ENCODE data around the gene ZDHHC8.

The ZDHHC8 gene

DNA sequence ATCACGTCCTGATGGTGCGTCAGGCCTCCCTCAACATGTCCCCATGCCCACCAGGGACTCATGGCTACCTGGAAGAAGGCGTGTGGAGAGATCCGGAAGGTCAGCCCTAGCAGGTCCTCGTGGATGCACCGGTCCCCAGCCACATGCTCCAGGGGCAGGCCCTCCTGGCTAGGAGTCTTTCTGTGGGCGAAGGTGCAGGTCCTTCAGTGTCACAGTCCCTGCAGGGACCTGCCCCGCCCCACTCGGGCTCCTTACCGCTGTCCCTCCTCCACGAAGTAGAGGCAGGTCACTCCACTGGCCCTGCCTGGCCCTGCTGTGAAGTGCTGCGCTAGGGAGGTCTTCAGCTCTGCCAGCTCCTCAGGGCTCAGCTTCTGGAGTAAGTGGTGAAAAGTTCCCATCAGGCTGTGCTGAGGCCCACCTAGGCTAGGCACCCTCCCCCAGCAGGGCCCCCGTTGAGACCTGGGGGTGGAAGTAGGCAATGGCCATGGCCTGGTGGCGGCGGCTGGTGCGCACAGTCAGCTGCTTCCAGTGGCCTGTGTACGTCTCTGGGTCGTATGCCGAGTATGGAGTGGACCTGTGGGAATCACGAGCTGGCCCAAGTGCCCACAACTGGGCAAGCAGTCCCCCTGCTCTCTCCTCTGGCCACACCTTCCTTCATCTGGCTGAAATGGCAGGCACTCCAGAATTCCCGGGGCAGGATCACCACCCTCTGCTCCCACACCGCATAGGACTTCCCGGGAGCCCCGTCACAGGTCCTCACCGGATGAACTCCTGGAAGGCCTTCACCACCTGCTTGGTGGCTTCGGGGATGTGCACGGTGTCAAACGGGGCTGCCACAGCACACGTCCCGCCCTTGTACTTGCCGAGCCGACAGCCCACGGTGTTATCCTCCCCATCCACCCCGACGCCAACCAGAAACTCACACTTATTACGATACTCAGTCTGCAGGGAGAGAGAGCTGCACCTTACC is 16.8 kb upstream of the ZDHHC8 start:
- DNase-seq = no peak

DNA sequence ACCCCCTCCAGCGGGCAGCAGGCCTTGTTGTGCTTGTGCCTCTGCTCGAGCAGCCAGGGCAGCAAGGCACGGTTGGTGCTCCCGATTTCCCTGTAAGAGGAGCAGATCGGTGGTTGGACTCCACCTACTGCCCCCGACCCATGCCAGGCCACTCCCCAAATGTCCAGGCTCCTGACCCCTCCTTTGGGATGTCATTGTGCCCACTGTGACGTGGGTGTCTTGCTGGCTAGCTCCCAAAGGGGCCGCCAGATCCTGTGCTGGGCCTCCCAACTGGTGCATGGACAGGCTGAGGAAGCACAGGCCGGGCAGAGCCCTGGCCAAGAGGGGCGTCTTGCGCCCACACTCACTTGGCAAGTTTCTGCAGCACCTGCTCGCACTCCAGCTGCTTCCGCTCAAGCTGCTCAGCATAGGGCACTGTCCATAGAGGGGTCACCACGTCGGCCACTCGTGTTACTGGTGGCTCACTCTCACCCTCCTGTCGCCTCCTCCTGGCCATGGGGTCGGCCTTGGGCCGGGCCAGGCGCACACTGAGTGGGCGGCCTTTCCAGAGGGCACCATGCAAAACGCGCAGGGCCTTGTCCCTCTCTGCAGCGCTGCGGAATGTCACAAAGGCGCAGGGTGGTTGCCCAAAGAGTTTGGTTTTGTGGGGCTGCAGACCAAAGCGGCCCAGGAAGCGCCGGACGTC is 15.8 kb upstream of the ZDHHC8 start, which contains the start of gene RANBP1:
Gene RANBP1 (plus strand): TSS at position 414 of the 685 bp plus-strand sequence. CDS start 81 bp downstream, at position 495.
- no peak for DNase-seq

DNA sequence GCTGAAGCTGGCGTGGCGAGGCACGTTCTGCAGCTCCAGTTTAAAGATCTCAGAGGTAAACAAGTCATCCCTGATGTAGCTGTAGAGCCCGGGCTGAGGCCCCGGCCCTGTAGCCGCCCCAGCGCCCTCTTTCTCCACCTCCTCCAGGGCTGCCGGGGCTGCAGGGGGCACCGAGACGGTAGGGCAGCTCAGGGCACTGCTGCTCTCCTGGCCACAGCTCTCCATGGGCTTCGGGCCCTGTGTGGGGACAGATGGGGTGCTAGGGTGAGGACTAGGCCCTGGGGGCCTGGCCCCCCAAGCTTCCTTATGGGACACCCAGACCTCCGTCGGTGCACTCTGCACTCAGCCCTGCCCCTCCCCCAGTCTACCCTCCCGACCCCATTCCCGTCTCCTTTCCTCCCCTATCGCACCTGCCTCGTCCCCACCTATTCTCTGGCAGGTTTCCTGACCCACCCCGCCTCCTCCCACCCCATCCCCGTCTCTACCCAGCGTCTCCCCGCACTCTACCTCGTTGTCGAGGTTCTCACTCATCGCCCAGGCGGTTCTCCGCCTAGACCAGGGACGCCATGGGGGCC is 15.1 kb upstream of the ZDHHC8 start:
- no peak for DNase-seq

DNA sequence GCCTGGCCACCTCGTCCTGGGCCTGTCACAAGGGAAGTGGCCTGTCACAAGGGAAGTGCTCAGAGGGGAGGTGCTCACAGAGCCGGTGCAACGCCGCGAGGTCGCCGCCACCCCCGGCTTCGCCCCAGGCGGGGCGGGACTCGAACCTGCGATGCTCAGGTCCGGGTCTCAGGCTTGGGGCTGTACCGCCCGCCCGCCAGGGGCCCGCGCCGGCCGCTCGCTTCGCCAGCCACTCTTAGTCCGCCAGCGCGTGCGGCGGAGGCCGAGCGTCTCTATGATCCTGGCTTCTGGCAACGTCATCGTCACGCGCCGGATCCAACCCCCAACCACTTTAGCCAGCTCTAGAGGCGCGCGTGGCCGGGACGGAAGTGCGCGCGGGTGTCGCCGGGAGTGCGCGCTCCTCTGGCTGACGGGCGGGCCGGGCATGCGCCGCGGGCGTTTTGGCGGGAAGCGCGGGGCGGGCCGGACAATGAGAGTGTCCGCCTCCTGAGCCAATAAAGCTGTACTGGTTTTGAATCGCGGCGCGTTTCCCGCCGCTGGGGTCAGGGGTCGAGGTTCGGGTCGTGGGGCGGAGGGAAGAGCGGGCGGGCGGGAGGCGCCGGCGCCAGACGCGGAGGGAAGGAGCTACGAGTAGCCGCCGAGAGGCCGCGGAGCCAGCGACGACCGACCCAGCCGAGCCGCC is 14.5 kb upstream of the ZDHHC8 start, which contains the start of gene TRMT2A:
Gene TRMT2A (minus strand): TSS at position 276 of the 682 bp plus-strand sequence. CDS start 320 bp downstream, outside the sequence.
- peak; percentile 98 for DNase-seq

DNA sequence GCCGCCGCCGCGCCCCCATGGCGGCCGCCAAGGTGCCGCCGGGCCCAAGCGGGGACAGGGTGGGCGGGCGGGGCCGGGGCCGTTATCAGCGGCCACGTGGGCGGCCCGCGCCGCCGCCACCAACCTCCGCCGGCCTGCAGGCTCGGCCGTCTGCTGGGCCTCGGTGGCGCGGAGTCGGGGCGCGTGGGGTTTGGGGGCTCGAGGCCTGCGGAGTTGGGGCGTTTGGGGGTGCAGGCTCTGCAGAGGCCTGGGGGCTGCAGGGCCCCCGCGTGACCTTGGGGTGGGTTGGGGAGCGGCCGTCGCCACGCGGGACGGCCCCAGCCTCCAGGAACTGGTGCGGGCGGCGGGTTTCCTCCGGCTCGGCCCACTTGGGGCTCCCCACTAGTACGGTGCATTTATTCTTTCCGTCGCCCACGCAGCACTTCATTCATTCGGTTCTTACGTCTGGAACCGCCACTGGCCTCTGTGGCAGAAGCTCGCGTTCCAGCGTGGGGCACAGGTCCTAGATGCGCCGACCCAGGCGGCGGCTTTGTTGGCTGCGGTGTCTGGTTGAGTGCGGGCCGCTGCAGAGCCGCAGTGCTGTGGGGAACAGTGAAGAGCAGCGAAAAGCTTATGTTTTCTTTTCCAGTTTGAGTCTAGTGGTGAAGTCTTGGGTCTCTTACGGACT is 13.8 kb upstream of the ZDHHC8 start:
- peak; percentile 55 for DNase-seq

DNA sequence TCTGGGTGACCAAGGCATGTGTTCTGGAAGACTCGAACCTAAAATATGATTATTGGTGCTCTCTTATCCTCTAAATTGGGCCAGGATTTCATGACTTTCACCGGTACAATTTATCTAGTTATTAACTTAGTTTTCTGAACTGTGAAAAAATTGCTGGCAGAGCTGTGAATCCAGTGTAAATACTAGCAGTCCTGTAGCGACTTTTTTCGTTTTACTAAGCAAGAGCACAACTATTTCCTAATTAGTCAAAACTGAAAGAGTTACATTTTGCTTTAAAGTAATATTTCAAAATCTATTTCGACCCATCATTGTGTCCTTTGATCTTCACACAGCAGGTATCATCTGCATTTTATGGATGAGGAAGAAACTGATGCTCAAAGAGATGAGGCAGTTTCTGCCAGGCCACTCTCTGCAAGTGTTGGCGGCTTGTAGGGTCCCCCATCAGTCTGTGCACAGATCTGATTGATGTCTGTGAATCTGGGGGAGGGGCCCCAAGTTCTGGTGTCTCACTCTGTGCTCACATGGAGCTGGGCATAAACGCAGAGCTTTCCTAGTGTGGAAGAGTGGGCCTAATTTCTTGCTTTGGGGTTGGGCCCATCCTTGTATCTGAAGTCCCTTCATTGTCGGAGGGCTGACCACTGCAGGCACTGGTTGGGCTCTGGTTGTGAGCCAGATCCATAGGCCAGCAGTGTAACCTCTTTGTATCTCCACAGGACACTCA is 13.1 kb upstream of the ZDHHC8 start:
- peak; percentile 56 for DNase-seq

DNA sequence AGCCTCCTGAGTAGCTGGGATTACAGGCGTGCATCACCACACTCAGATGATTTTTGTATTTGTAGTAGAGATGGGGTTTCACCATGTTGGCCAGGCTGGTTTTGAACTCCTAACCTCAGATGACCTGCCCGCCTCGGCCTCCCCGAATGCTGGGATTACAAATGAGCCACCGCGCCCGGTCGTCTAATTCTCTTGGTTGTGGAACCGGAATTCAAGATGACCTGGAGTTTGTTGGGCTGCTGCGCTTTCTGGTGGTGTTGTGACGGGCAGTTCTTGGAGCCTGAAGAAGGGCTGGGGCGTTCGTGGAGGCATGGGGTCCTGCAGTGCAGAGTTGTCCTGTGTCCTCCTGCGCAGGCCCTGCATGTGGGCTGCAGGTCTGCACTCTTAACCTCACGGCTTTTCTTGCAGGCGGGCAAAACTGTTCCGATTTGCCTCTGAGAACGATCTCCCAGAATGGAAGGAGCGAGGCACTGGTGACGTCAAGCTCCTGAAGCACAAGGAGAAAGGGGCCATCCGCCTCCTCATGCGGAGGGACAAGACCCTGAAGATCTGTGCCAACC is 9.7 kb upstream of the ZDHHC8 start:
- no peak for DNase-seq

DNA sequence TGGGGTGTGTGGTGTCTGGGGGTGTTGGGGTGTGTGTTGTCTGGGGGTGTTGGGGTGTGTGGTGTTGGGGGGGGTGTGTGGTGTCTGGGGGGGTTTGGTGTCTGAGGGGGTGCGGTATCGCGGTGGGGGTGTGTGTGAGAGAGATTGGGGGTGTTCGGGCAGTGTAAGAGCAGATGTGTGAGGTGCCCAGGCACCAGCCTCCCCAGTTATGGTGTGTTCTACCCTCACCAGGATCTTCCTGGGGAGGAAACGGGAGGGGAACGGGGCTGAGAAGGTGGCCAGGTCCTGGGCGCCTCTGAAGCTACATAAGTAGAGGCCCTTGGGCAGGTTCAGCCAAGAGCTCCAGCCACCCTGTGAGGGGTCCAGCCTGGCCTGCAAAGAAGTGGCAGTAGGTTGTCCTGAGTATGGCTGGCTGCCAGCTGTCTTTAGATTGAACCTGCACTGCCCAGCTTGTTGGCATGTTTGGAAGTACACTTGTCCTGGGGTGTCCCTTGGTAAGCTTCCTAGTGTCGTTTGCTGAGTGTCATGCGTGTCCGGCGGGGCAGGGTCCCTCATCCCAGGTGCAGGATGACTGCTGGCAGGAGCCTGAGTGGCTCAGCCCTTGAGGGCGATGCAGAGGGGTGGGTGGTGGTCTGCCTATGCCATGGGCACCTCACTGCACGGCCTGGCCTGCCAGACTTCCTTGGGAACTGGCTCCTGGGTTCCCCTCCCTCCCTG is 8.1 kb upstream of the ZDHHC8 start:
- DNase-seq = no peak

DNA sequence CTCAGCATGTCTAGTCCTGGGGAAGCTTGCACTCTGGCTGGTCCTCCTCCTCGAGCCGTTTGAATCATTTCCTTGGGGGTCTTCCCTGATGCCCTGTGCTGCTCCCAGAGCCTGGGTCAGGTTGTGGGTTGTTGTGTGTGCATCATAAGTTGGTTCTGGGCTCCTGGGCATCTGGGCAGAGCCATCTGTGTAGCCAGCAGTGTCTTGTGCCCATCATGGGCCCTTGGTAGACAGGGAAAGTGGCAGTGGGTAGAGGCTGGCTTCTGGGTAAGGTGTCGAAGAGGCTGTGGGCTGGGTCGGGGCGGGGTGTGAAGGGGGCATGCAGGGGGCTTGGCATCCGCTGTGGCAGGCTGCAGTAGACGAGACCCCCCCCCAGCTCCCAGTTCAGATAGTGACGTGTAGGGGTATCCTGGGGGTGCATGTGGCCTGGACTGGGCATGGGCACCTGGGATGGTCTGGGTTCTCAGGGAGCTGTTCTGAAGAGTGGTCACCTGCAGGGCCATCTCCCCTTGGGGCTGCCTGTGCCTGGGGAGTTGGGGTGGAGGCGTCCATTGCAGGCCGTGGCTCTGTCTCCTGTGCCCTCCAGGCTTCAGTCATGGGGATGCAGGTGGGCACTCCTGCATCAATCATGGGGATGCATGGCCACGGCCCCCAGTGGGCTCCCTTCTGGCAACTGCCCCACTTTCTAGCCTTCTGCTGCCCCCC is 7.4 kb upstream of the ZDHHC8 start:
- no peak for DNase-seq

DNA sequence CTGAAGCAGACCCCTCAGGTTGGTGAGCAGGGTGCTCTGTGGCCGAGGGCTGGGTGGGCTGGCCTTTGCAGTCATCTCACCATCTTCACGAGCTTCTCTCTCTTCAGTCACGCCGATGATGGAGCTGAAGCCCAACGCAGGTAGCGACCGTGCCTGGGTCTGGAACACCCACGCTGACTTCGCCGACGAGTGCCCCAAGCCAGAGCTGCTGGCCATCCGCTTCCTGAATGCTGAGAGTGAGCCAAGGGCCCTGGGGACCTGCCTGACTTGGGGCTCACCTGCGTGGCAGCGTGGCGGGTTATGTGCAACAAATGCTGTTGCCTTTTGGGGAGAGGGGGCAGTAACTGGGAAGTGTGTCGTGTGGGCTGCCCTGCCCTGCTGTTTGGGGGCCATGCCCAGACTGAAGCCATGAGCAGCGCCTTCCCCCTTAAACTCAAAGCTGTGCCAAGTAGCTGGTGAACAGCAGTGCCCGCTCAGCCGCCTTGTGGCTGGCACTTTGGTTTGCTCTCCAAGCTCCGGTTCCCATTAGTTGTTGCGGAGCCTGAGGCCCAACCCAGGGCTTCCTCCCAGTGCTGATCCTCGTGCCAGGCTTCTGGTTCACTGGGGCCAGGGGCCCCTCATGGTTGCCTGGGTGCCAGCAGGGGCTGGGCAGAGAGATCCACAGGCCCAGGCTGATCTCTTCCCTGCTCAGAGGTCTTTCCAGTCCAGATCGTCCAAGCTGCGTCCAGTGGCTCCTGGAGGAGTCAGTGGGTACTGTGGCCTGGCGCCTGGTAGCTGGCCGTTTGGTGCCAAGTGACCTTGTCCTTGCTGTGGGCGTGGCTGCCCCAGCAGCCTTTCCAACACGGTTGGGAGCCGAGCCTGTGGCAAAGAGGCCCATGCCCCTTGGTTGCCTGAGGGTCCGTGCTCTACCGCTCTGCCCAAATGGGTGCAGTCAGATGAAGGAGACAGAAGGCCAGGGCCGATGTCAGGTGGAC is 6.1 kb upstream of the ZDHHC8 start:
- DNase-seq = no peak

DNA sequence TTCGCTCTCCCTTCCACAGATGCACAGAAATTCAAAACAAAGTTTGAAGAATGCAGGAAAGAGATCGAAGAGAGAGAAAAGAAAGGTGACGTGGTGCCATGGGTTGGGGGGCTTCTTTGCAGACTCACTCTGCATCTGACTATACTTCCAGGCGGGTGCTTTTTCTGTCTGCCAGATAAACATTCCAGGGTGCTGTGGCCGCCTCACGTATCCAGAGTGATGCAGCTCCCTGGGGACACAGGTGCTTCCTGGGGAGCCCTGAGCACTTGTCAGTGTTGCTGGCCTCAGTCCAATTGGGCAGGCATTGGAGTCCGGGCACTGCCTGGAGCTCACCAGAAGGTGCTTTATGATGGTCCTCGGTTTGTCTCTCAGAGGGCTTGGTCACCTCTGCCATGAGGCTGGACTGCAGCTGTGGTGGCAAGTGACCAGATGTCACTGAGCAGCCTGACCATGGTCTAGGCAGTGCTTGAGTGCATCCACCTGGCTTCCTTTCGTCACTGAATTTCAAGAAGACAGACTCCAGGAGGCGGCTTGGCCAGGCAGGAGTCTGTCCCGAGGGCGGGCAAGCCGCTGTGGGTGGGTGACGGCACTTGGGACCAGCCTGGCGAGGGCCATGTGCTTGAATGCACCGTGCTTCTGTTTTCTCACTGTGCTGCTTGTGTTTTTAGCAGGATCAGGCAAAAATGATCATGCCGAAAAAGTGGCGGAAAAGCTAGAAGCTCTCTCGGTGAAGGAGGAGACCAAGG is 5.1 kb upstream of the ZDHHC8 start:
- DNase-seq = no peak

DNA sequence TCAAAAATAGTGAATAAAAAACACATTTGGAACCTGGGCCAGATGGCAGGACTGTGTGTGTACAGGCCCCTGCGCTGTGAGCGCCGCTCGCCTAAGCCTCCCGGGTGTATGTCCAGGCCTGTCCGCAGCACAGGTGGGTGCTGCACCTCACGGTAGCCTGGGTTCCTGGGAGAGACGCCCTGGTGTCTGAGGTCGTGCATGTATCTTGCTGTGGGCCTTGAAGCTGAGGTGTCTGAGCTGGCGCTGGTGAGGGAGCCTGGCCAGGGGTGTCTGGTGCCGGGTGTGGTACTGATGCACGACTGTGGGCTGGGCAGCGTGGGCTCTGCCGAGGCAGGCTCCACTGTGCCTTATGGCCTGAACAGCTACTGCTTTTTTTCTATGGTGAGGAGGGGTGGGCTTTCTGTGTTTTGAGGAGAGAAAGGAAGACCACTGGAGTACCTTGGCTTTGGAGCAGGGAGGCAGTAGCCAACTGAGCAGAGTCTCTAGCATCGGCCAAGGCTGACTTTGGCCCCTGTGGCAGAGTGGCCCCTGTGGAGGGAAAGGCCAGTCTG is 4.2 kb upstream of the ZDHHC8 start:
- no peak for DNase-seq

DNA sequence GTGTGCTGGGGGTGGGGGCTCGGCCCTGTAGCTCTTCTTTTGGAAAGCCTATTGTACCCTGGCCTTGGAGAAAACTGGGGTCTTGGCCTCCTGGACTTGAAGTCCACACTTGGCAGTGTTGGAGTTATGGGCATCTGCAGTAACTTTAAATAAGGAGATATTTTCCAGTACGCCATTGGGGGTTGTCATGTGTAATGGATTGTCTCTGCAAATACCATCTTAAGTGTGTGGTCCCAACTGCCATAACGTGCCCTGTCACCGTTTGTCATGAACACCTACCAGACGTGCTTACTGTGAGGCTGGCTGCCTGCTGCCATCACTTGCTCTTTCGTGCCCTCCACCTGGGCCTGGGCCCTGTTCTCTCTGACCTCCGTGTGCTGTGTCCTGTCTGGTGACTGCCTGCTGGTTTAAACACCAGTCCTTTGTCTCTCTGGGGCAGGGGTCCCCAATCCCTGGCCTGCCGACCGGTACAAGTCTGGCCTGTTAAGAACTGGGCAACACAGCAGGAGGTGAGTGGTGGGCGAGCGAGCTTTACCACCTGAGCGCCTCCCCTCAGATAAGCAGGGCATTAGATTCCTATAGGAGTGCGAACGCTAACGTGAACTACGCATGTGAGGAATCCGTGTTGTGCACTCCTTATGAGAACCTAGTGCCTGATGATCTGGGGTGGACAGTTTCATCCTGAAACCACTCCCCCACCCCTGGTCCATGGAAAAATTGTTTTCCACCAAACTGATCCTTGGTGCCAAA is 3.6 kb upstream of the ZDHHC8 start:
- DNase-seq = no peak

DNA sequence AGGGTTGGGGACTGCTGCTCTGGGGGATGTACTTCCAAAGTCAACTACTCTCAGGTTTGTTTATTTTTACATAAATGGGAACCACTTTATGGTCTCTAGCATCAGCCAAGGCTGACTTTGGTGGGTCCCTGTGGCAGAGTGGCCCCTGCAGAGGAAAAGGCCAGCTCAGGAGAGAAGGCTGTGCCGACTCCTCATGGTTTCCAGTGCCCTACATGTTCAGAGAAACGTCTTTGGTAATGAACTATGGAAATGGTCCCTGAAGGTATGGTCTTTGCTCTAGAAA is 3.0 kb upstream of the ZDHHC8 start:
- peak; percentile 16 for DNase-seq

DNA sequence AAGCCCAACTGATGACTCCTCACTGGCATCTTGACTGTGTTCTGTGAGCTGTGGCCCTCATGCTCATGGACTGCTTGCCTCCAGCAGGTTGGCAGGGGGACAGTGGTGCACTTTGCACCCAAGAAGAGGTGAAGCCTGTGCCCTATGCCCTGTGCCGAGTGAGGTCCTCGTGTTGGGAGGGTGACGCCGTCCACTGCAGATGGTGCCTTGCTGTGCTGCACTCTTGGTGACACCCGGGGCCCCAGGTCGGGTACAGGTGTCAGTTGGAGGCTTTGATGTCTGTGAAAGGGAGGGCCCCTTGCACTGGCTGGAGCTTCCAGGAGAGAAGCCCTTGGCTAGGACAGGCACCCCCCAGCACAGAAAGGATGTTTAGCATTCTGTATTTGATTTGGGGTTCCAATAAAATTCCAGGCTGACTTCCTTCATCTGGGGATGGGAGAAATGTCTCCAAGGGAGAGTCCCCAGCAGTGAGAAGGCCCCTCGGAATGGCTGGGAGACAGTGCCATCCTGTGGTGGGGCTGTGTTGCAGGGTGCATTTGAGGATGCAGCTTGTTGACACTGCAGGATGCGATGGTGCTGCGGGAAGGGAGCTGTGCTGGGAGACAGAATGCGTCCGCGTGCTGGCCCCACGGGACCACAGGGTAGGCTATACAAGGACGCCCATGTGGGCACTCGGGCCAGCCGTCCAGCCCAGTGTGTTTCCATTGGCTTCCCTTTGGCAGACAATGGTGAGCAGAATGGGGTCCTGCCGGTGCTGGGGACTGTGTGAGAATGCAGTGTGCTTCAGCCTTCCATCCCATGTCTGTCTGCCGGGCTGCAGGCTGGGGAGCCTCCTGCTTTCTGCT is 2.5 kb upstream of the ZDHHC8 start:
- peak; percentile 62 for DNase-seq

DNA sequence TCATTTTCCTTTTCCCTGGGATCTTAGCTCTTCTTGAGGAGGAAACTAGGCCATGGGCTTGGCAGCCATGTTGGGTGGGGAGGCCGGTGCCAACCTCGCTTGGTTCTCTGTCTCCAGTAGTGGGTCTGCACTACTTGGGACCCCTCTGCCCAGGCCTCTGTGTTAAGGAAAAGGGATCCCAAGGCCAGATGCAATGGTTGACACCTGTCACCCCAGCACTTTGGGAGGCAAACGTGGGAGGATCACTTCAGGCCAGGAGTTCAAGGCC is 1.9 kb upstream of the ZDHHC8 start:
- DNase-seq = no peak
